Neural progenitor cell (in vitro differentiated cells): ENCODE data around the gene MAP7D1. TPM values are rescaled to one million over a fixed set of nuclear protein-coding genes. Genes with fewer than 3 reads are reported as not detected.

Source experiments
- DNase-seq: peaks from one replicate; pipeline ENCODE4 v3.0.0-alpha.2; 2016; ENCODE audit warnings: low spot score
- H2AFZ ChIP-seq: fragments of 200-600 bp; sonication (generic); replicated peaks from 2 replicates; pipeline ENCODE4 v1.6.1; 2016; ENCODE audit warnings: antibody characterized with exemption
- H3F3A ChIP-seq: fragments of 200-600 bp; sonication (generic); 2 replicates; pipeline ENCODE4 v1.6.1; 2016; ENCODE audit warnings: antibody characterized with exemption, low read depth
- H3K27ac ChIP-seq: fragments of 200-600 bp; sonication (generic); 2 replicates; pipeline ENCODE4 v1.5.1; 2016; ENCODE audit warnings: mild to moderate bottlenecking
- H3K27me3 ChIP-seq: fragments of 200-600 bp; sonication (generic); 2 replicates; pipeline ENCODE4 v1.6.1; 2016; ENCODE audit warnings: mild to moderate bottlenecking, moderate library complexity
- H3K36me3 ChIP-seq: fragments of 200-600 bp; sonication (generic); 2 replicates; pipeline ENCODE4 v1.5.1; 2016
- H3K4me1 ChIP-seq: fragments of 200-600 bp; sonication (generic); 2 replicates; pipeline ENCODE4 v1.6.1; 2016; ENCODE audit warnings: mixed run types
- H3K4me2 ChIP-seq: fragments of 200-600 bp; sonication (generic); 2 replicates; pipeline ENCODE4 v1.6.1; 2016
- H3K4me3 ChIP-seq: fragments of 200-600 bp; sonication (generic); 2 replicates; pipeline ENCODE4 v1.5.1; 2016
- H3K79me2 ChIP-seq: fragments of 200-600 bp; sonication (generic); 2 replicates; pipeline ENCODE4 v1.6.1; 2016; ENCODE audit warnings: low read depth
- H3K9ac ChIP-seq: fragments of 200-600 bp; sonication (generic); 2 replicates; pipeline ENCODE4 v1.6.1; 2016
- H3K9me3 ChIP-seq: fragments of 200-600 bp; sonication (generic); 2 replicates; pipeline ENCODE4 v1.5.1; 2016; ENCODE audit warnings: low read depth
- H4K20me1 ChIP-seq: fragments of 200-600 bp; sonication (generic); 2 replicates; pipeline ENCODE4 v1.6.1; 2016; ENCODE audit warnings: low read depth
- H3K27ac Mint-ChIP-seq: 3 replicates; pipeline ENCODE4 v1.8.0; 2021; ENCODE audit warnings: mixed read lengths
- H3K27me3 Mint-ChIP-seq: 2 replicates; pipeline ENCODE4 v1.8.0; 2022; ENCODE audit warnings: low read depth, mild to moderate bottlenecking, inconsistent platforms, moderate library complexity, mixed read lengths; ENCODE audit not compliant: insufficient read depth
- H3K36me3 Mint-ChIP-seq: 3 replicates; pipeline ENCODE4 v1.8.0; 2021; ENCODE audit warnings: mixed read lengths
- H3K4me1 Mint-ChIP-seq: 3 replicates; pipeline ENCODE4 v1.8.0; 2021; ENCODE audit warnings: mixed read lengths
- H3K4me3 Mint-ChIP-seq: 3 replicates; pipeline ENCODE4 v1.8.0; 2021; ENCODE audit warnings: mild to moderate bottlenecking, moderate library complexity, mixed read lengths
- H3K9me3 Mint-ChIP-seq: 3 replicates; pipeline ENCODE4 v1.8.0; 2020; ENCODE audit warnings: mixed read lengths
- EZH2 ChIP-seq: fragments of 200-600 bp; sonication (generic); IDR thresholded peaks from 2 replicates; pipeline ENCODE4 v1.6.1; 2017; ENCODE audit warnings: antibody characterized with exemption, mild to moderate bottlenecking, moderate library complexity
- EZH2phosphoT487 ChIP-seq: fragments of 200-600 bp; sonication (generic); IDR thresholded peaks from 2 replicates; pipeline ENCODE4 v1.6.1; 2017; ENCODE audit warnings: antibody characterized with exemption
- total RNA-seq: library from RNA; depleted of rRNA; stranded (reverse); fragments of >200 nt; gene quantifications from 2 replicates; pipeline ENCODE4 v1.2.3, GENCODE V29; 2015; ENCODE audit warnings: low replicate concordance
- TF ChIP-seq, protein P1 (sequence below): fragments of 200-600 bp; sonication (generic); IDR thresholded peaks from 2 replicates; pipeline ENCODE4 v1.5.1; 2017; ENCODE audit warnings: antibody characterized with exemption, mild to moderate bottlenecking

The MAP7D1 gene
- total RNA-seq, 1 donor from 2014 or later, result 35.0 TPM

DNA sequence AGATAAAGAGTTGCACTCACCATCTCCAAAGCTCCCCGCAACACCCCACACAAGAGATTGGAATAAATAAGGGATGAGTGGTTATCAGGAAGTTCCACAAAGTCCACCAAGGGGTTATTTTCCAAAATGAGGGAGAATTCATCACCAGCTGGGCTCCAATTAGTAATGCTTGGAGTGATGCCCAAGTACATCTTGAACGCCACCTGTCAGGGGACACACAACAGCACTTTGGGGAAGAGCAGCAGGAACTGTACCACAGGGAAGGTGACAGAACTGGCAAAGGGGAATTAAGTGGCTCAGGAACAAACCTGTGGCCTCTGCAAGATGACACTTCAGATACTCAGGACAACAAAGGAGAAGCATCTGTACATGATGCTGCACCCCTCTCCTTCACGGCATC is 18.2 kb upstream of the MAP7D1 start:
- Histone ChIP-seq H3K9me3 (no peaks in the 10 kb centered on the region), H3K4me2 (no peak overlapping the region), H3K27me3 (no peaks in the 10 kb centered on the region), H3K4me1 (no peaks in the 10 kb centered on the region), H3F3A (no peaks in the 10 kb centered on the region), H3K9ac (no peak overlapping the region), H4K20me1 (no peaks in the 10 kb centered on the region), H3K79me2 (peaks cover 7% of the 10 kb centered on the region), H3K27ac (no peak overlapping the region), H3K36me3 (no peaks in the 10 kb centered on the region), H2AFZ (no peak overlapping the region), H3K4me3 (no peak overlapping the region)
- Mint-ChIP-seq H3K4me1 (peaks cover 7% of the 10 kb centered on the region), H3K9me3 (no peaks in the 10 kb centered on the region), H3K27me3 (no peaks in the 10 kb centered on the region), H3K4me3 (no peak overlapping the region), H3K36me3 (peaks cover 8% of the 10 kb centered on the region), H3K27ac (no peak overlapping the region)
- DNase-seq, result no peak
- TF ChIP-seq EZH2 (no peak), EZH2phosphoT487 (no peak)
- TF ChIP-seq, protein P1, sequence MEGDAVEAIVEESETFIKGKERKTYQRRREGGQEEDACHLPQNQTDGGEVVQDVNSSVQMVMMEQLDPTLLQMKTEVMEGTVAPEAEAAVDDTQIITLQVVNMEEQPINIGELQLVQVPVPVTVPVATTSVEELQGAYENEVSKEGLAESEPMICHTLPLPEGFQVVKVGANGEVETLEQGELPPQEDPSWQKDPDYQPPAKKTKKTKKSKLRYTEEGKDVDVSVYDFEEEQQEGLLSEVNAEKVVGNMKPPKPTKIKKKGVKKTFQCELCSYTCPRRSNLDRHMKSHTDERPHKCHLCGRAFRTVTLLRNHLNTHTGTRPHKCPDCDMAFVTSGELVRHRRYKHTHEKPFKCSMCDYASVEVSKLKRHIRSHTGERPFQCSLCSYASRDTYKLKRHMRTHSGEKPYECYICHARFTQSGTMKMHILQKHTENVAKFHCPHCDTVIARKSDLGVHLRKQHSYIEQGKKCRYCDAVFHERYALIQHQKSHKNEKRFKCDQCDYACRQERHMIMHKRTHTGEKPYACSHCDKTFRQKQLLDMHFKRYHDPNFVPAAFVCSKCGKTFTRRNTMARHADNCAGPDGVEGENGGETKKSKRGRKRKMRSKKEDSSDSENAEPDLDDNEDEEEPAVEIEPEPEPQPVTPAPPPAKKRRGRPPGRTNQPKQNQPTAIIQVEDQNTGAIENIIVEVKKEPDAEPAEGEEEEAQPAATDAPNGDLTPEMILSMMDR, result no peak

DNA sequence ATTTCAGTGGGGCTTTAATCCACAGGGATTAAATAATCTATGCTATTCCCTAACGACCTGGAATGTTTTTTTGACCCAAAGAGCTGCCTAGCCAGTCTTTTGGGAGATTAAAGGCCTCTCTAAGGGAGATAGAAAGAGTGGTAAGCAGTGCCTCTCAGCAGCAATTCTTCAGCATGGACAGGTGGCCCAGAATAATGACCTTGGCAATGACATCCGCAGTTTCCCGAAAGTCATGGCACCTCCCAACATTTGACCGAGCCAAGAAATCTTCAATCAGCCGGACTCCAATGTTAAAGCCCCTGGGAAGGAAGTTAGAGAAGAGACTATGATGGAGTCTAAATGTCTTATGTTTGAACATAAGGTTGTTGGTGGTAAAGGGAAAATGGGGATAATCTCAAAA is 16.4 kb upstream of the MAP7D1 start:
- Histone ChIP-seq H3K9ac (no peak overlapping the region), H3K36me3 (no peaks in the 10 kb centered on the region), H2AFZ (no peak overlapping the region), H3K27me3 (no peaks in the 10 kb centered on the region), H3F3A (no peaks in the 10 kb centered on the region), H3K4me3 (no peak overlapping the region), H3K79me2 (peaks cover 11% of the 10 kb centered on the region), H3K4me2 (no peak overlapping the region), H3K27ac (no peak overlapping the region), H4K20me1 (no peaks in the 10 kb centered on the region), H3K4me1 (no peaks in the 10 kb centered on the region), H3K9me3 (no peaks in the 10 kb centered on the region)
- TF ChIP-seq EZH2phosphoT487 (no peak), EZH2 (no peak)
- TF ChIP-seq, protein P1, result no peak
- no peak for DNase-seq
- H3K4me1 Mint-ChIP-seq, result peaks cover 2% of the 10 kb centered on the region
- peaks cover 2% of the 10 kb centered on the region for H3K27me3 Mint-ChIP-seq
- no peak overlapping the region for H3K27ac Mint-ChIP-seq
- no peak overlapping the region for H3K4me3 Mint-ChIP-seq
- H3K36me3 Mint-ChIP-seq, result peaks cover 8% of the 10 kb centered on the region
- H3K9me3 Mint-ChIP-seq, result no peaks in the 10 kb centered on the region

DNA sequence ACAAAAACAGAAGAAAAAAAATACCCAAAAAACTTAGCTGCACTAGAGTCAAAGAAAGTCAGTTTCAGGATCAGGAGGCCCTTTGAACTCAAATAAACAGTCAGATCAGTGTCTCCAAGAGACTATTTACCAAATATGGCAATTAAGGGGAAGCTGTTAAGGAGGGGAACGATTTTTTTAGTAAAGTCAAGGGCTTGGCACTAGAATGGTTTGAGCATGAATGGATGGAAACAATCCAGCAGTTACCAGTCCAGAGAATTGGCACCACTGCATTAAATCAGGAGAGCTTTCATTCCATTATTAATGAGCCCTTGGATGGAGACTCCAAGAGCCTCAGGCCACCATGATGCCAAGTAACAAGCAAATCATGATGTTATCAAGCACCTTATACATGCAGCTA is 13.8 kb upstream of the MAP7D1 start:
- Histone ChIP-seq H3K4me2 (no peak overlapping the region), H3K36me3 (no peaks in the 10 kb centered on the region), H3K27me3 (no peaks in the 10 kb centered on the region), H3F3A (no peaks in the 10 kb centered on the region), H3K27ac (no peak overlapping the region), H3K4me1 (no peaks in the 10 kb centered on the region), H3K9ac (no peak overlapping the region), H2AFZ (no peak overlapping the region), H3K79me2 (peaks cover 16% of the 10 kb centered on the region), H3K4me3 (no peak overlapping the region), H4K20me1 (no peaks in the 10 kb centered on the region), H3K9me3 (no peaks in the 10 kb centered on the region)
- no peak overlapping the region for H3K4me3 Mint-ChIP-seq
- no peak overlapping the region for H3K27ac Mint-ChIP-seq
- DNase-seq, result no peak
- H3K36me3 Mint-ChIP-seq, result peaks cover 13% of the 10 kb centered on the region
- H3K4me1 Mint-ChIP-seq, result no peaks in the 10 kb centered on the region
- peaks cover 2% of the 10 kb centered on the region for H3K27me3 Mint-ChIP-seq
- TF ChIP-seq, protein P1, result no peak
- TF ChIP-seq EZH2 (no peak), EZH2phosphoT487 (no peak)
- peaks cover 2% of the 10 kb centered on the region for H3K9me3 Mint-ChIP-seq
